MCF 10A (cell line): ENCODE results near the gene NKX2-2. TPM values are rescaled to one million over a fixed set of nuclear protein-coding genes. Genes with fewer than 3 reads are reported as not detected.
"Not testable (repeated sequence)": the region's sequence is repeated elsewhere in the genome, so short reads cannot be mapped to it uniquely, and the experiment has no call there.

Experiments used
- BruUV-seq: library from RNA; stranded (reverse); fragments of 400-500 nt; replicated peaks from 2 replicates; lab custom pipeline; 2021; lab: Mats Ljungman, UMichigan
- CTCF ChIA-PET: fragments of 300-600 bp; sonication (Branson Sonifier 250); formaldehyde crosslinking; extraction: SDS; loops from one replicate; lab custom pipeline; 2021; ENCODE audit warnings: antibody characterized with exemption, inconsistent platforms; lab: Yijun Ruan, JAX
- POLR2A ChIA-PET: fragments of 300-600, 350-650 bp; sonication (Branson Sonifier 250); formaldehyde crosslinking; extraction: SDS; loops from one replicate; lab custom pipeline; 2020; ENCODE audit warnings: antibody characterized with exemption, inconsistent platforms; lab: Yijun Ruan, JAX
- DNase-seq: peaks from one replicate; pipeline ENCODE4 v3.0.0-alpha.2; 2018; ENCODE audit not compliant: unreplicated experiment
- H3K27ac Mint-ChIP-seq: one replicate; pipeline ENCODE4 v1.8.0; 2022; ENCODE audit warnings: mild to moderate bottlenecking, low read depth, mixed read lengths; ENCODE audit not compliant: unreplicated experiment
- H3K27me3 Mint-ChIP-seq: one replicate; pipeline ENCODE4 v1.8.0; 2022; ENCODE audit warnings: mixed read lengths; ENCODE audit not compliant: insufficient read depth, unreplicated experiment
- H3K36me3 Mint-ChIP-seq: one replicate; pipeline ENCODE4 v1.8.0; 2022; ENCODE audit warnings: mild to moderate bottlenecking, moderate library complexity, mixed read lengths; ENCODE audit not compliant: insufficient read depth, unreplicated experiment
- H3K4me1 Mint-ChIP-seq: one replicate; pipeline ENCODE4 v1.8.0; 2022; ENCODE audit warnings: mixed read lengths; ENCODE audit not compliant: insufficient read depth, unreplicated experiment
- H3K4me3 Mint-ChIP-seq: one replicate; pipeline ENCODE4 v1.8.0; 2022; ENCODE audit warnings: mild to moderate bottlenecking, moderate library complexity, mixed read lengths; ENCODE audit not compliant: unreplicated experiment
- H3K9me3 Mint-ChIP-seq: one replicate; pipeline ENCODE4 v1.8.0; 2022; ENCODE audit warnings: mixed read lengths; ENCODE audit not compliant: unreplicated experiment
- intact Hi-C: fragments of 100-400 bp; cut with micrococcal nuclease; formaldehyde crosslinking; loops from 2 replicates; pipeline ENCODE4 v1.14.1; 2022
- total RNA-seq: library from RNA; stranded (reverse); gene quantifications from 2 replicates; pipeline ENCODE4 v1.2.3, GENCODE V29; 2022
- TF ChIP-seq, protein P1 (sequence below): fragments of 200-600 bp; IDR thresholded peaks from one replicate; pipeline ENCODE4 v1.8.0; 2022; ENCODE audit warnings: antibody characterized with exemption, mild to moderate bottlenecking; ENCODE audit not compliant: unreplicated experiment

The NKX2-2 gene
- total RNA-seq, 1 experiment from 2014 or later: not detected

DNA sequence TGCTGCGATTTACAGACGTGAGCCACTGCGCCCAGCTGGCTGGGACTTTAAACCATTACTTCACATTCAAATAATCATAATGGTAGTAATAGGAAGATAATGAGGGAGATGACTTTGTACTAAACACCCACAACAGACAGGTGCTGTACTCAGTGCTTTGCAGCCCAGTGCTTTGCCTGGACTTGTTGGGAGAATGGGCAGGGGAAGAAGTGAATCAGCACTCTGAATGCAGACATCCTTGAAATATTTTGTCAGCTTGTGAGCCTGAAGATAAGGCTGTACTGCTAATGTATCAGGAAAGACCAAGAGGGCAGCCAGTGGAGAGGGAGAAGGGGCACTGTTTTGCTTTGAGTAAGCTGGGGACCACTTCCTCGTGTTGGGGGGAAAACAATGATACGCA lies 17.4 kb downstream of the NKX2-2 start:
- intact Hi-C loops: no loop called here
- Mint-ChIP-seq H3K27ac (peak overlapping the region; percentile 91), H3K4me1 (peaks cover 6% of the 10 kb centered on the region), H3K27me3 (peaks cover 13% of the 10 kb centered on the region), H3K9me3 (no peaks in the 10 kb centered on the region), H3K36me3 (no peaks in the 10 kb centered on the region), H3K4me3 (no peak overlapping the region)
- TF ChIP-seq, protein P1, sequence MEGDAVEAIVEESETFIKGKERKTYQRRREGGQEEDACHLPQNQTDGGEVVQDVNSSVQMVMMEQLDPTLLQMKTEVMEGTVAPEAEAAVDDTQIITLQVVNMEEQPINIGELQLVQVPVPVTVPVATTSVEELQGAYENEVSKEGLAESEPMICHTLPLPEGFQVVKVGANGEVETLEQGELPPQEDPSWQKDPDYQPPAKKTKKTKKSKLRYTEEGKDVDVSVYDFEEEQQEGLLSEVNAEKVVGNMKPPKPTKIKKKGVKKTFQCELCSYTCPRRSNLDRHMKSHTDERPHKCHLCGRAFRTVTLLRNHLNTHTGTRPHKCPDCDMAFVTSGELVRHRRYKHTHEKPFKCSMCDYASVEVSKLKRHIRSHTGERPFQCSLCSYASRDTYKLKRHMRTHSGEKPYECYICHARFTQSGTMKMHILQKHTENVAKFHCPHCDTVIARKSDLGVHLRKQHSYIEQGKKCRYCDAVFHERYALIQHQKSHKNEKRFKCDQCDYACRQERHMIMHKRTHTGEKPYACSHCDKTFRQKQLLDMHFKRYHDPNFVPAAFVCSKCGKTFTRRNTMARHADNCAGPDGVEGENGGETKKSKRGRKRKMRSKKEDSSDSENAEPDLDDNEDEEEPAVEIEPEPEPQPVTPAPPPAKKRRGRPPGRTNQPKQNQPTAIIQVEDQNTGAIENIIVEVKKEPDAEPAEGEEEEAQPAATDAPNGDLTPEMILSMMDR: no peak
- DNase-seq: peak; percentile 34
- POLR2A ChIA-PET: interaction anchor here (0.6 to 2.3 kb wide), 4 partner anchors 8 to 746 kb away, joined by 3 to 8 read pairs (median 4); partner anchors contain the start of gene XRN2
- CTCF ChIA-PET: interaction anchor here (0.7 to 4.2 kb wide), 14 partner anchors 9 to 658 kb away, joined by 3 to 41 read pairs (median 4); no protein-coding TSS in a partner anchor
- no TSS peak for BruUV-seq

- Mint-ChIP-seq H3K4me3 (no peak overlapping the region), H3K9me3 (no peaks in the 10 kb centered on the region), H3K4me1 (peaks cover 6% of the 10 kb centered on the region), H3K27me3 (peaks cover 15% of the 10 kb centered on the region), H3K36me3 (no peaks in the 10 kb centered on the region), H3K27ac (no peak overlapping the region)
- BruUV-seq: no TSS peak
- POLR2A ChIA-PET: interaction anchor here (0.5 kb wide), 1 partner anchor 157 kb away, joined by 4 read pairs; no protein-coding TSS in a partner anchor
- intact Hi-C loops: no loop called here
- DNase-seq: no peak
- CTCF ChIA-PET: interaction anchor here (0.8 to 3.8 kb wide), 6 partner anchors 11 to 635 kb away, joined by 3 to 37 read pairs (median 9); no protein-coding TSS in a partner anchor
- TF ChIP-seq, protein P1: no peak
Measured at GRCh38 chr20:21493049-21493448, 20.8 kb downstream of the NKX2-2 start.

DNA sequence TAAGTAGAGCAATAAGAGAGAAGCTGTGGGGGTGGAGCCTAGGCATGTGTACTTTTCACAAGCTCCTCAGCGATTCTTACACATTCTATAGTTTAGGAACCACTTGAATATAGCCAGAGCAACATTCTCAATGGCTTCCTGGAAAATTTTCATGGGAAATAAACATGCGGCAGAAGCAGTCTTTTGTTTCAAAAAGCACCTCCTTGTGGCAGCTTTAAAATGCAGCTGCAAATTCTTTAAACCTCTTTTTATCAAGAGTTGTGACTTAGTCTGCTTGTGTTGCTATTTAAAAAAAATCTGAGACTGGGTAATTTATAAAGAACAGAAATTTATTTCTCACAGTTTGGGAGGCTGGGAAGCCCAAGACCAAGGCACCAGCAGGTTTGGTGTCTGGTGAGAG lies 23.8 kb downstream of the NKX2-2 start:
- Mint-ChIP-seq H3K27me3 (peaks cover 15% of the 10 kb centered on the region), H3K36me3 (no peaks in the 10 kb centered on the region), H3K27ac (no peak overlapping the region), H3K4me1 (no peaks in the 10 kb centered on the region), H3K4me3 (no peak overlapping the region), H3K9me3 (no peaks in the 10 kb centered on the region)
- POLR2A ChIA-PET: interaction anchor here (0.9 kb wide), 1 partner anchor 15 kb away, joined by 4 read pairs; no protein-coding TSS in a partner anchor
- no peak for DNase-seq
- TF ChIP-seq, protein P1: peak; percentile 18
- no TSS peak for BruUV-seq
- intact Hi-C loops: no loop called here
- CTCF ChIA-PET: interaction anchor here (0.6 to 3.8 kb wide), 8 partner anchors 14 to 652 kb away, joined by 3 to 37 read pairs (median 6); no protein-coding TSS in a partner anchor

- H3K4me1 Mint-ChIP-seq, BruUV-seq, H3K27me3 Mint-ChIP-seq, DNase-seq, H3K36me3 Mint-ChIP-seq, H3K27ac Mint-ChIP-seq, POLR2A ChIA-PET, H3K4me3 Mint-ChIP-seq, intact Hi-C loops, H3K9me3 Mint-ChIP-seq: not testable (repeated sequence)
- CTCF ChIA-PET: interaction anchor here (1.3 kb wide), 1 partner anchor 24 kb away, joined by 3 read pairs; no protein-coding TSS in a partner anchor
Measured at GRCh38 chr20:21480144-21480543, 33.7 kb downstream of the NKX2-2 start.
